ENCODE results near the gene FAM219B. TPM values are rescaled to one million over a fixed set of nuclear protein-coding genes. Genes with fewer than 3 reads are reported as not detected.

FAM219B gene
- total RNA-seq, 4 donors from 2014 or later = 49.4 to 96.2 (median 68.0) TPM

DNA sequence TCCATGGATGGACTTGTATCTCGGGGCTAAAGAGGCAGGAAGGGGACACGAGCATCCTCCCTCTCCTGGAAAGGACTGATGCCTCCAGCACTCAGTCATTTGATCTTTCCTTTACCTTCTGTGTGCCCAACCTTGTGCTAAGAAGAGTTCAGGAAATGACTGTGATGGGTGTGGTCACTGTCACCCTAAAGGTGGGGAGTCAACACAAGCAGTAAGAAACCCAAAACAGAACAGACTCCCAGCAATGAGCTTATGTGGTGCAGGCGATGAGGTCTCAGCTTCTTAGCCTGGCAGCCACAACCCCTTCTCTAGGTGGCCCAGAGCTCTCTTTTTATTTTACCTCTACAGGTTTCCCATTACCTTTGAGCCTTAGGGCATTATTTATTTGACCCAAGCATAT, 13.0 kb downstream of the FAM219B start:
- Histone ChIP-seq H3K36me3 (peaks cover 37% of the 10 kb centered on the region), H3K27me3 (no peaks in the 10 kb centered on the region), H3K9me3 (no peaks in the 10 kb centered on the region), H3K4me3 (no peak overlapping the region), H3K4me1 (peaks cover 28% of the 10 kb centered on the region), H3K27ac (no peak overlapping the region)
- TF ChIP-seq POLR2A (IDR thresholded peaks at IDR 0.05) (no peak), EP300 (IDR thresholded peaks at IDR 0.05) (no peak), POLR2AphosphoS5 (IDR thresholded peaks at IDR 0.05) (no peak)
- TF ChIP-seq, protein P1, sequence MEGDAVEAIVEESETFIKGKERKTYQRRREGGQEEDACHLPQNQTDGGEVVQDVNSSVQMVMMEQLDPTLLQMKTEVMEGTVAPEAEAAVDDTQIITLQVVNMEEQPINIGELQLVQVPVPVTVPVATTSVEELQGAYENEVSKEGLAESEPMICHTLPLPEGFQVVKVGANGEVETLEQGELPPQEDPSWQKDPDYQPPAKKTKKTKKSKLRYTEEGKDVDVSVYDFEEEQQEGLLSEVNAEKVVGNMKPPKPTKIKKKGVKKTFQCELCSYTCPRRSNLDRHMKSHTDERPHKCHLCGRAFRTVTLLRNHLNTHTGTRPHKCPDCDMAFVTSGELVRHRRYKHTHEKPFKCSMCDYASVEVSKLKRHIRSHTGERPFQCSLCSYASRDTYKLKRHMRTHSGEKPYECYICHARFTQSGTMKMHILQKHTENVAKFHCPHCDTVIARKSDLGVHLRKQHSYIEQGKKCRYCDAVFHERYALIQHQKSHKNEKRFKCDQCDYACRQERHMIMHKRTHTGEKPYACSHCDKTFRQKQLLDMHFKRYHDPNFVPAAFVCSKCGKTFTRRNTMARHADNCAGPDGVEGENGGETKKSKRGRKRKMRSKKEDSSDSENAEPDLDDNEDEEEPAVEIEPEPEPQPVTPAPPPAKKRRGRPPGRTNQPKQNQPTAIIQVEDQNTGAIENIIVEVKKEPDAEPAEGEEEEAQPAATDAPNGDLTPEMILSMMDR (IDR thresholded peaks at IDR 0.05) = no peak
- 81% methylated on average over 3 of the region's 3 CpGs for WGBS
- no peak for DNase-seq (ENCODE audit: low spot score in 2 of 2)

DNA sequence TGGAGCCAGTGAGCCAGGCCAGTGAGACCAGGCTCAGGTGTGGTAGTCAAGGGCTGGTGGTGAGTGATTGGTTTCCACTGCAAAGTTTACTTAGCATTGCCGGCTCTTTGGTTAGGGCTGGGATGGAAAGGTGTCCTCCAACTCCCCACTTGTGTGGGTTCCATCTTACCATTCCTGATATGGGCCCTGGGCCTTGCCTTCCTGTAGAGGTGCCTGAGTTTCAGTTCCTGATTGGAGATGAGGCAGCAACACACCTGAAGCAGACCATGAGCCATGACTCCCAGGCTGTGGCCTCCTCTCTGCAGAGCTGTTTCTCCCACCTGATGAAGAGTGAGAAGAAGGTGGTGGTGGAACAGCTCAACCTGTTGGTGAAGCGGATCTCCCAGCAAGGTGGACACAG, 13.7 kb downstream of the FAM219B start:
- Histone ChIP-seq H3K4me1 (peaks cover 28% of the 10 kb centered on the region), H3K36me3 (peaks cover 30% of the 10 kb centered on the region), H3K27me3 (no peaks in the 10 kb centered on the region), H3K4me3 (no peak overlapping the region), H3K9me3 (no peaks in the 10 kb centered on the region), H3K27ac (no peak overlapping the region)
- no peak for TF ChIP-seq POLR2AphosphoS5 (IDR thresholded peaks at IDR 0.05)
- TF ChIP-seq, protein P1 (IDR thresholded peaks at IDR 0.05) = no peak
- no peak for TF ChIP-seq EP300 (IDR thresholded peaks at IDR 0.05)
- TF ChIP-seq POLR2A (IDR thresholded peaks at IDR 0.05) = no peak
- 94% methylated on average over 2 of the region's 2 CpGs for WGBS
- DNase-seq (ENCODE audit: low spot score in 2 of 2) = no peak

DNA sequence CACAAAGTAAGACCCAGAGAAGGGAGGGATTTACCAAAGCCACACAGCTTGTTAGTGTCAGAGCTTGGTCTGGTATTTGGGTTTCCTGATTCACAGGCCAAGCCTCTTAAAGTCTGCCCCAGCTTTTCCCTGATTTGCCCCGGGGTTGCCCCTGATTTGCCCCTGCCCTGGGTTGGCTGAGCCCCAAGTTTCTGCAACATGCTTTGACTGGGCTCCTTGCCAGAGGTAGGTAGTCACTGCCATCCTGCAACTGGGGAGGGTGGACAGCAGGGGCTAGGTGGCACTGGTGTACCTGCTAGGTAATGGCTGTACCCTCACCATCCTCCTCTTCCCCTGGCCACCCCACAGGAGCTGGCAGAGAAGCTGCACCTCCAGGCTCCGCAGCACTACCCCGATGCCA, 14.3 kb downstream of the FAM219B start:
- 78% methylated on average over 3 of the region's 3 CpGs for WGBS
- Histone ChIP-seq H3K36me3 (peaks cover 24% of the 10 kb centered on the region), H3K9me3 (no peaks in the 10 kb centered on the region), H3K27me3 (no peaks in the 10 kb centered on the region), H3K4me1 (peaks cover 28% of the 10 kb centered on the region), H3K27ac (no peak overlapping the region), H3K4me3 (no peak overlapping the region)
- no peak for TF ChIP-seq POLR2AphosphoS5 (IDR thresholded peaks at IDR 0.05)
- TF ChIP-seq EP300 (IDR thresholded peaks at IDR 0.05) = no peak
- TF ChIP-seq POLR2A (IDR thresholded peaks at IDR 0.05) = no peak
- TF ChIP-seq, protein P1 (IDR thresholded peaks at IDR 0.05) = no peak
- no peak for DNase-seq (ENCODE audit: low spot score in 2 of 2)

DNA sequence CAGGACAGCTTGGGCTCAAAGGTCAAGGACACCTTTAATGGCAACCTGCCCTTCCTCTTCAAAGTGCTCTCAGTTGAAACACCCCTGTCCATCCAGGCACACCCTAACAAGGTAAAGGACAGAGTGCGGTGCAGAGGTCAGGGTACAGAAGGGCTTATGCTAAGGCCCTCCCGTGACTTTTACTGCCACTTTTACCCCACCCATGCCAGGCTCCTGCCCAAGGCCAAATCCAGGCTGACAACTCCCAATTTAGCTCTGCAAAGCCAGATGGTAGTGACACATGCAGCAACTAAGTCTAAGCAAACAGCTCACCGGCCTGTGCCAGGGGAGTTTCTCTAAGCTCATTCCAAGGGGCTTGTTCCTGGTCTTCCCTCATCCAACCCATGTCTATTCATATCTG, 15.2 kb downstream of the FAM219B start:
- Histone ChIP-seq H3K36me3 (peaks cover 21% of the 10 kb centered on the region), H3K27ac (no peak overlapping the region), H3K9me3 (no peaks in the 10 kb centered on the region), H3K4me1 (peaks cover 28% of the 10 kb centered on the region), H3K4me3 (no peak overlapping the region), H3K27me3 (no peaks in the 10 kb centered on the region)
- no peak for DNase-seq (ENCODE audit: low spot score in 2 of 2)
- 42% methylated on average over 3 of the region's 3 CpGs for WGBS
- TF ChIP-seq POLR2AphosphoS5 (IDR thresholded peaks at IDR 0.05) (no peak), EP300 (IDR thresholded peaks at IDR 0.05) (no peak), POLR2A (IDR thresholded peaks at IDR 0.05) (no peak)
- TF ChIP-seq, protein P1 (IDR thresholded peaks at IDR 0.05) = no peak

DNA sequence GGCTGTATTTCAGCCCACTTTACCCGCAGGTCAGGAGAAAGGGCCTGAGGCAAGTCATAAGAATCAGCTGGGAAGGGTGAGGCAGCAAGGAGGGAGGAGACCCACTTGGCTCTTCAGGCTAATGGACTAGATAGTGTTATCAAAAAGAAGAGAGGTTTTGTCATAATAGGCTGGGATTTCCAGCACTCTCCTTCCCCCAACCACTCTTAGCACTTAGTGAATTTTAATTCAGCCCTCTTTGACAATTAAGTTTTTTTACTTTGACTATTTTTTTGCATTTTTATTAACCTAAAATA, 16.0 kb downstream of the FAM219B start:
- no peak overlapping the region for H3K27ac ChIP-seq

More for the DNA sequence above, 16.0 kb downstream of the FAM219B start:
- TF ChIP-seq, protein P1 (IDR thresholded peaks at IDR 0.05) = no peak
- TF ChIP-seq POLR2AphosphoS5 (IDR thresholded peaks at IDR 0.05) = no peak
- TF ChIP-seq POLR2A (IDR thresholded peaks at IDR 0.05) = no peak
- TF ChIP-seq EP300 (IDR thresholded peaks at IDR 0.05) = no peak
- Histone ChIP-seq H3K27me3 (no peaks in the 10 kb centered on the region), H3K36me3 (peaks cover 21% of the 10 kb centered on the region), H3K4me1 (peaks cover 28% of the 10 kb centered on the region), H3K4me3 (peak overlapping the region; percentile 75), H3K9me3 (no peaks in the 10 kb centered on the region)
- 0% methylated on average over 1 of the region's 1 CpG for WGBS
- no peak for DNase-seq (ENCODE audit: low spot score in 2 of 2)
